T1000 (cell line): Measurements from ENCODE around the gene KIF18B.

ENCODE experiments used
- DNase-seq: peaks from one replicate; lab custom pipeline; 2025; ENCODE audit warnings: mixed read lengths; lab: John Stamatoyannopoulos, UW

KIF18B gene

GRCh38 chr17:44875761-44876160 is 71.8 kb downstream of the KIF18B start:
- DNase-seq: no peak
